Heart left ventricle (tissue), 13 donors: ENCODE measurements around the gene PLEKHA7.

Source experiments
- POLR2A ChIP-seq, 2 donors: fragments of 450-650 bp; IDR thresholded peaks; one replicate each; pipeline ENCODE4 v1.6.1; 2017; ENCODE audit warnings: antibody characterized with exemption in 2 of 2, mild to moderate bottlenecking in 2 of 2, moderate library complexity in 2 of 2
- TF ChIP-seq, protein P1 (sequence below), 12 donors: fragments of 200-600 bp; sonication (generic) in 4 of 12; IDR thresholded peaks; one replicate each; pipeline versions ENCODE4 v1.5.0 to v1.8.0; 2018 to 2022; ENCODE audit warnings: antibody characterized with exemption in 12 of 12, mild to moderate bottlenecking in 5 of 12
- donor health status: ischemic (EF 13 %, LVEDD 7.1; RV severe dilation, severe dysfunction).
- donor health status: DM: no; HTN: yes; CAD: no.
- donor health status: DM: no; HTN: no; CAD: no.
- donor health status: ischemic (EF 25% LVEDD 6.9; RV normal size, moderate dysfunction).
- donor health status: ischemic (EF 25% LVEDD 5.7; RV mildly dilated, moderate dysfunction).
- donor health status: ischemic (EF 35%, LVEDD 5.7; RV mildly dilated, moderate dysfunction).
- donor health status: nonischemic (EF 11% LVEDD 7.7; RV severe dilation, severe dysfunction).
- donor health status: DM: yes; HTN: yes; CAD: no.
- donor health status: PGD.
- donor health status: ischemic (EF 29% LVEDD 5.4; RV normal size, mild dysfunction).
- donor health status: nonischemic (EF 23%, LVEDD 6.1; RV moderate dilation, normal function).

DNA sequence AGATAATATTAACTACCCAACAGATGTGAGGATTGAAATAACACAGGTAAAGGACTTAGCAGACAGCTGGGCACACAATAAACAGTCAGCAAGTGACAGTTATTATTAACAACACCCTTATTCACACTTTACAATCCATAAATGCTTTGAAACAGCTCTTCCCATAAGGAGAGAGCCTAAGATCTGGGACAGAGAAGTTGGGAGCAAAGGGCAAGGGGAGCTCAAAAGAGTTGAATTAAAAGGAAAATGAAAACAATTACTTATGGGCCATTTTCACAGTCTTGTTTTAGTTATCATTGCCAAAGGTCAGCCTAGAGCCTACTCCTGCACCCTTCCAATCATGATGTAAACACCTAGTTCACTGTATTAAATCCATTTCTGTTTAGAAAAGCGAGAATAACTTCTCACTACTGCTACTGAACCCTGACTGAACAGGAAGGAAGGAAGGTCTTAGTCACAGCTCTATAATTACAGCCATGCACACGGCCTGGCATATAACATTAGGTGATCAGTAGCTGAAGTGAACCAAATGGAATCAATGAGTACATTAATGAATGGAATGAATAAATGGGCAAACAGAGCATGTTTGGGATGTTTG is 111.3 kb downstream of the PLEKHA7 start:
- TF ChIP-seq POLR2A (IDR thresholded peaks at IDR 0.05), result no peak
- TF ChIP-seq, protein P1, sequence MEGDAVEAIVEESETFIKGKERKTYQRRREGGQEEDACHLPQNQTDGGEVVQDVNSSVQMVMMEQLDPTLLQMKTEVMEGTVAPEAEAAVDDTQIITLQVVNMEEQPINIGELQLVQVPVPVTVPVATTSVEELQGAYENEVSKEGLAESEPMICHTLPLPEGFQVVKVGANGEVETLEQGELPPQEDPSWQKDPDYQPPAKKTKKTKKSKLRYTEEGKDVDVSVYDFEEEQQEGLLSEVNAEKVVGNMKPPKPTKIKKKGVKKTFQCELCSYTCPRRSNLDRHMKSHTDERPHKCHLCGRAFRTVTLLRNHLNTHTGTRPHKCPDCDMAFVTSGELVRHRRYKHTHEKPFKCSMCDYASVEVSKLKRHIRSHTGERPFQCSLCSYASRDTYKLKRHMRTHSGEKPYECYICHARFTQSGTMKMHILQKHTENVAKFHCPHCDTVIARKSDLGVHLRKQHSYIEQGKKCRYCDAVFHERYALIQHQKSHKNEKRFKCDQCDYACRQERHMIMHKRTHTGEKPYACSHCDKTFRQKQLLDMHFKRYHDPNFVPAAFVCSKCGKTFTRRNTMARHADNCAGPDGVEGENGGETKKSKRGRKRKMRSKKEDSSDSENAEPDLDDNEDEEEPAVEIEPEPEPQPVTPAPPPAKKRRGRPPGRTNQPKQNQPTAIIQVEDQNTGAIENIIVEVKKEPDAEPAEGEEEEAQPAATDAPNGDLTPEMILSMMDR (IDR thresholded peaks at IDR 0.05), result no peak
